OCI-LY7 (cell line): ENCODE data around the gene NAA50. TPM values are rescaled to one million over a fixed set of nuclear protein-coding genes. Genes with fewer than 3 reads are reported as not detected.

Experiments
- BruUV-seq: library from RNA; stranded (reverse); fragments of 400-500 nt; replicated peaks from 2 replicates; lab custom pipeline; 2021; lab: Mats Ljungman, UMichigan
- CTCF ChIA-PET: fragments of 300-600 bp; sonication (Branson Sonifier 250); formaldehyde crosslinking; loops from one replicate; lab custom pipeline; 2022; ENCODE audit warnings: antibody characterized with exemption; ENCODE audit not compliant: unreplicated experiment; lab: Charles Lee
- POLR2A ChIA-PET: fragments of 300-600 bp; sonication (Branson Sonifier 250); formaldehyde crosslinking; loops from one replicate; lab custom pipeline; 2022; ENCODE audit warnings: antibody characterized with exemption; lab: Charles Lee
- DNase-seq: peaks from one replicate; pipeline ENCODE4 v3.0.0-alpha.2; 2015; ENCODE audit warnings: low spot score
- H2AFZ ChIP-seq: fragments of 200-600 bp; sonication (generic), shearing (Covaris generic); 2 replicates; pipeline ENCODE4 v1.6.1; 2014; ENCODE audit warnings: mild to moderate bottlenecking, antibody characterized with exemption, low read length, moderate library complexity
- H3K27ac ChIP-seq: fragments of 200-600 bp; sonication (generic); 2 replicates; pipeline ENCODE4 v1.5.1; 2014; ENCODE audit warnings: mixed run types, low read depth, mild to moderate bottlenecking, moderate library complexity, low read length, inconsistent platforms; ENCODE audit not compliant: poor library complexity, severe bottlenecking
- H3K36me3 ChIP-seq: fragments of 200-600 bp; sonication (generic); 2 replicates; pipeline ENCODE4 v1.6.1; 2014; ENCODE audit warnings: mild to moderate bottlenecking, antibody characterized with exemption, low read length, moderate library complexity, mixed read lengths; ENCODE audit not compliant: insufficient read depth
- H3K4me1 ChIP-seq: fragments of 200-600 bp; sonication (generic); 2 replicates; pipeline ENCODE4 v1.5.1; 2014; ENCODE audit warnings: mild to moderate bottlenecking, low read length; ENCODE audit not compliant: insufficient read depth, poor library complexity, severe bottlenecking
- H3K4me2 ChIP-seq: fragments of 200-600 bp; sonication (generic); 2 replicates; pipeline ENCODE4 v1.6.1; 2014; ENCODE audit warnings: mild to moderate bottlenecking, low read length
- H3K4me3 ChIP-seq: fragments of 200-600 bp; sonication (generic); 2 replicates; pipeline ENCODE4 v1.5.1; 2014; ENCODE audit warnings: mild to moderate bottlenecking, low read depth, low read length; ENCODE audit not compliant: poor library complexity, severe bottlenecking
- H3K79me2 ChIP-seq: fragments of 200-600 bp; sonication (generic); 2 replicates; pipeline ENCODE4 v1.6.1; 2016; ENCODE audit warnings: low read depth, mild to moderate bottlenecking, low read length, moderate library complexity, mixed read lengths; ENCODE audit not compliant: insufficient read depth
- H3K9me2 ChIP-seq: fragments of 200-600 bp; sonication (generic); 2 replicates; pipeline ENCODE4 v1.6.1; 2016; ENCODE audit warnings: mild to moderate bottlenecking, low read length, mixed read lengths; ENCODE audit not compliant: insufficient read depth
- H3K9me3 ChIP-seq: fragments of 200-600 bp; sonication (generic); 2 replicates; pipeline ENCODE4 v1.6.1; 2014; ENCODE audit warnings: mild to moderate bottlenecking, mixed run types, low read length, mixed read lengths
- H4K20me1 ChIP-seq: fragments of 200-600 bp; sonication (generic); 2 replicates; pipeline ENCODE4 v1.6.1; 2014; ENCODE audit warnings: mild to moderate bottlenecking, antibody characterized with exemption, low read length, moderate library complexity, mixed read lengths; ENCODE audit not compliant: insufficient read depth
- CTCF ChIP-seq: fragments of 200-600 bp; sonication (generic); conservative IDR thresholded peaks from 2 replicates; pipeline ENCODE4 v1.5.1; 2014; ENCODE audit warnings: mild to moderate bottlenecking, antibody characterized with exemption, low read length, moderate library complexity, mixed read lengths
- EZH2phosphoT487 ChIP-seq: fragments of 200-600 bp; sonication (generic); IDR thresholded peaks from 2 replicates; pipeline ENCODE4 v1.6.1; 2018; ENCODE audit warnings: low read depth, borderline replicate concordance, mild to moderate bottlenecking, mixed run types, antibody characterized with exemption, low read length, moderate library complexity, mixed read lengths
- intact Hi-C: fragments of 100-400 bp; cut with micrococcal nuclease; formaldehyde crosslinking; loops from one replicate; pipeline ENCODE4 v1.10.0; 2022; ENCODE audit not compliant: unreplicated experiment
- total RNA-seq, 2 experiments: library from RNA; depleted of rRNA in 1 of 2; stranded (reverse); fragments of >200 nt in 1 of 2; shearing (Covaris generic) in 1 of 2; gene quantifications; 2 replicates each; pipeline ENCODE4 v1.2.3, GENCODE V29; 2014 to 2022

NAA50 gene
- total RNA-seq, 2 experiments from 2014 or later = 172 to 223 TPM

DNA sequence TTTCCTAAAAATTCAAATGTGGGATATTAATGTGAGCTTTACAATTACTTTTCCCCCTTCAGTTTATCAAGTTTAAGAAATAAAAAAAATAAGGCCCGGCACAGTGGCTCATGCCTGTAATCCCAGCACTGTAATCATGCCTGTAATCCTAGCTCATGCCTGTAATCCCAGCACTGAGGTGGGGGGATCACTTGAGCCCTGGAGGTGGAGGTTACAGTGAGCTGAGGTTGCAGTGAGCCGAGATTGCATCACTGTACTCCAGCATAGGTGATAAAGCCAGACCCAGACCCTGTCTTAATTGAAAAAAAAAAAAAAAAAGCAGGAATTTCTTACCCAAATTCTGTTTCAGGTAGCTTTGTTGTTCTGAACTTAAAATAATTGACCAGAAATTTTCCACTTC lies 18.6 kb upstream of the NAA50 start:
- no peaks in the 10 kb centered on the region for H3K4me1 ChIP-seq
- no peak overlapping the region for H2AFZ ChIP-seq
- no TSS peak for BruUV-seq
- no peak overlapping the region for H3K4me2 ChIP-seq
- H3K9me3 ChIP-seq = no peaks in the 10 kb centered on the region
- H4K20me1 ChIP-seq = no peaks in the 10 kb centered on the region
- ChIA-PET CTCF (no interaction called here), POLR2A (interaction anchor here (0.7 to 1.4 kb wide), 10 partner anchors 9 to 1754 kb away, joined by 3 to 6 read pairs (median 4); partner anchors contain the start of gene ATP6V1A)
- H3K79me2 ChIP-seq = no peaks in the 10 kb centered on the region
- no peak overlapping the region for H3K4me3 ChIP-seq
- intact Hi-C loops = no loop called here
- no peak overlapping the region for H3K27ac ChIP-seq
- no peaks in the 10 kb centered on the region for H3K36me3 ChIP-seq
- DNase-seq = no peak
- TF ChIP-seq CTCF (no peak), EZH2phosphoT487 (no peak)
- H3K9me2 ChIP-seq = no peaks in the 10 kb centered on the region

- Histone ChIP-seq H4K20me1 (no peaks in the 10 kb centered on the region), H3K79me2 (peaks cover 16% of the 10 kb centered on the region; the same call in 1 of the 2 replicates), H3K4me3 (no peak overlapping the region), H3K4me2 (no peak overlapping the region), H3K4me1 (peaks cover 10% of the 10 kb centered on the region), H3K9me3 (peaks cover 16% of the 10 kb centered on the region; the same call in 1 of the 2 replicates), H3K36me3 (peaks cover 18% of the 10 kb centered on the region), H2AFZ (no peak overlapping the region), H3K9me2 (no peaks in the 10 kb centered on the region), H3K27ac (no peak overlapping the region)
- no TSS peak for BruUV-seq
- no peak for DNase-seq
- intact Hi-C loops = no loop called here
- ChIA-PET CTCF (no interaction called here), POLR2A (interaction anchor here (0.6 to 1.3 kb wide), 2 partner anchors 12 to 64 kb away, joined by 3 to 7 read pairs; partner anchors contain the start of gene ATP6V1A)
- no peak for TF ChIP-seq EZH2phosphoT487
- TF ChIP-seq CTCF = no peak
Measured at GRCh38 chr3:113758389-113759024, 12.5 kb upstream of the NAA50 start.

GRCh38 chr3:113754494-113755159 lies 8.6 kb upstream of the NAA50 start:
- Histone ChIP-seq H4K20me1 (no peaks in the 10 kb centered on the region), H3K4me3 (no peak overlapping the region), H3K9me3 (peaks cover 16% of the 10 kb centered on the region; the same call in 1 of the 2 replicates), H3K4me1 (peaks cover 13% of the 10 kb centered on the region), H3K9me2 (no peaks in the 10 kb centered on the region), H3K4me2 (no peak overlapping the region), H3K79me2 (peaks cover 49% of the 10 kb centered on the region), H2AFZ (no peak overlapping the region), H3K36me3 (peaks cover 18% of the 10 kb centered on the region), H3K27ac (no peak overlapping the region)
- CTCF ChIA-PET = no interaction called here
- POLR2A ChIA-PET = interaction anchor here (0.7 to 1.3 kb wide), 3 partner anchors 8 to 248 kb away, joined by 3 to 4 read pairs (median 3); partner anchors contain the start of genes ATP6V1A and NAA50
- intact Hi-C loops = no loop called here
- no TSS peak for BruUV-seq
- DNase-seq = no peak
- TF ChIP-seq CTCF = no peak
- TF ChIP-seq EZH2phosphoT487 = no peak
